Tibial nerve (tissue), 4 donors: ENCODE measurements around the gene ZFC3H1. TPM values are rescaled to one million over a fixed set of nuclear protein-coding genes. Genes with fewer than 3 reads are reported as not detected.

Experiments used
- DNase-seq, 2 donors: peaks; one replicate each; pipeline ENCODE4 v3.0.0-alpha.2; 2019; ENCODE audit warnings: low spot score in 2 of 2
- H3K27ac ChIP-seq, 4 donors: fragments of 200-600 bp; sonication (generic) in 3 of 4; one replicate each; pipeline ENCODE4 v1.5.1; 2017 to 2019; ENCODE audit warnings: mild to moderate bottlenecking in 1 of 4
- H3K27me3 ChIP-seq, 2 donors: fragments of 200-600 bp; sonication (generic) in 1 of 2; one replicate each; pipeline versions ENCODE4 v1.5.1 to v1.6.0; 2017 to 2019
- H3K36me3 ChIP-seq, 3 donors: fragments of 200-600 bp; sonication (generic); one replicate each; pipeline ENCODE4 v1.5.1; 2018 to 2019
- H3K4me1 ChIP-seq, 4 donors: fragments of 200-600 bp; sonication (generic) in 3 of 4; one replicate each; pipeline ENCODE4 v1.5.1; 2017 to 2019
- H3K4me3 ChIP-seq, 4 donors: fragments of 200-600 bp; sonication (generic) in 3 of 4; one replicate each; pipeline ENCODE4 v1.5.1; 2017 to 2019; ENCODE audit warnings: mild to moderate bottlenecking in 1 of 4, moderate library complexity in 1 of 4
- H3K9me3 ChIP-seq, 4 donors: fragments of 200-600 bp; sonication (generic) in 3 of 4; one replicate each; pipeline ENCODE4 v1.5.1; 2017 to 2019
- CTCF ChIP-seq, 5 experiments: fragments of 200-600 bp in 3 of 5; fragments of 450-650 bp in 2 of 5; sonication (generic) in 3 of 5; IDR thresholded peaks; one replicate each; pipeline ENCODE4 v1.5.1; 2016 to 2019; ENCODE audit warnings: antibody characterized with exemption in 5 of 5, mild to moderate bottlenecking in 3 of 5, moderate library complexity in 2 of 5
- EP300 ChIP-seq, 2 donors: sonication (generic); formaldehyde crosslinking; IDR thresholded peaks; one replicate each; pipeline ENCODE4 v1.6.1; 2017; ENCODE audit warnings: antibody characterized with exemption in 2 of 2, mild to moderate bottlenecking in 1 of 2
- POLR2A ChIP-seq, 2 donors: fragments of 450-650 bp; IDR thresholded peaks; one replicate each; pipeline ENCODE4 v1.6.1; 2017; ENCODE audit warnings: antibody characterized with exemption in 2 of 2, mild to moderate bottlenecking in 2 of 2, moderate library complexity in 2 of 2
- WGBS, 2 donors: methylation state at CpG; one replicate each; pipeline ENCODE4 v1.1.5; 2018; 5-methylcytosine and 5-hydroxymethylcytosine counted together
- total RNA-seq, 4 donors: library from RNA; depleted of rRNA; stranded (reverse); fragments of >200 nt; gene quantifications; one replicate each; pipeline ENCODE4 v1.1.0, GENCODE V29; 2016

Gene ZFC3H1
- total RNA-seq, 4 donors from 2014 or later, result 47.1 to 95.3 (median 79.8) TPM

GRCh38 chr12:71626768-71627167, 36.9 kb downstream of the ZFC3H1 start:
- Histone ChIP-seq H3K4me3 (no peak overlapping the region), H3K4me1 (peaks cover 0 to 8% (median 0%) of the 10 kb centered on the region in 4 donors), H3K36me3 (peaks cover 4 to 88% (median 5%) of the 10 kb centered on the region in 3 donors), H3K27ac (peak overlapping the region in 1 of 4 donors; percentile 11), H3K9me3 (no peaks in the 10 kb centered on the region), H3K27me3 (no peaks in the 10 kb centered on the region)
- TF ChIP-seq EP300 (IDR thresholded peaks at IDR 0.05), result no peak
- no peak for TF ChIP-seq POLR2A (IDR thresholded peaks at IDR 0.05)
- TF ChIP-seq CTCF (IDR thresholded peaks at IDR 0.05), result no peak
- WGBS, 2 donors, result 22 to 40% methylated on average over 3 of the region's 3 CpGs
- no peak for DNase-seq

GRCh38 chr12:71626098-71626497, 37.5 kb downstream of the ZFC3H1 start:
- H3K36me3 ChIP-seq, result peaks cover 0 to 88% (median 4%) of the 10 kb centered on the region in 3 donors
- H3K4me3 ChIP-seq, result no peak overlapping the region
- no peaks in the 10 kb centered on the region for H3K27me3 ChIP-seq
- 51 to 58% methylated on average over 5 of the region's 5 CpGs for WGBS, 2 donors
- peaks cover 0 to 8% (median 0%) of the 10 kb centered on the region in 4 donors for H3K4me1 ChIP-seq
- no peak overlapping the region for H3K27ac ChIP-seq
- no peaks in the 10 kb centered on the region for H3K9me3 ChIP-seq
- TF ChIP-seq EP300 (IDR thresholded peaks at IDR 0.05) (no peak), POLR2A (IDR thresholded peaks at IDR 0.05) (no peak), CTCF (IDR thresholded peaks at IDR 0.05) (no peak)
- DNase-seq, result no peak

GRCh38 chr12:71625476-71625875, 38.2 kb downstream of the ZFC3H1 start:
- Histone ChIP-seq H3K4me3 (no peak overlapping the region), H3K9me3 (no peaks in the 10 kb centered on the region), H3K4me1 (peaks cover 0 to 8% (median 0%) of the 10 kb centered on the region in 4 donors), H3K27ac (no peak overlapping the region), H3K27me3 (no peaks in the 10 kb centered on the region), H3K36me3 (peaks cover 0 to 90% (median 4%) of the 10 kb centered on the region in 3 donors)
- DNase-seq, result no peak
- WGBS, 2 donors, result 92 to 98% methylated on average over 2 of the region's 2 CpGs
- TF ChIP-seq EP300 (IDR thresholded peaks at IDR 0.05) (no peak), POLR2A (IDR thresholded peaks at IDR 0.05) (no peak), CTCF (IDR thresholded peaks at IDR 0.05) (no peak)

- Histone ChIP-seq H3K27ac (no peak overlapping the region), H3K27me3 (no peaks in the 10 kb centered on the region), H3K4me3 (no peak overlapping the region), H3K36me3 (peaks cover 0 to 91% (median 6%) of the 10 kb centered on the region in 3 donors), H3K4me1 (peaks cover 0 to 8% (median 0%) of the 10 kb centered on the region in 4 donors), H3K9me3 (no peaks in the 10 kb centered on the region)
- TF ChIP-seq POLR2A (IDR thresholded peaks at IDR 0.05) (no peak), EP300 (IDR thresholded peaks at IDR 0.05) (no peak), CTCF (IDR thresholded peaks at IDR 0.05) (no peak)
- WGBS, 2 donors, result 97 to 100% methylated on average over 1 of the region's 1 CpG
- no peak for DNase-seq
Observed at GRCh38 chr12:71621938-71622337, 41.7 kb downstream of the ZFC3H1 start.

- no peak for TF ChIP-seq POLR2A (IDR thresholded peaks at IDR 0.05)
- no peak for TF ChIP-seq CTCF (IDR thresholded peaks at IDR 0.05)
- TF ChIP-seq EP300 (IDR thresholded peaks at IDR 0.05), result no peak
- H3K27ac ChIP-seq, result peak overlapping the region in 3 of 4 donors; percentile 14 to 87 (median 77)
- no peaks in the 10 kb centered on the region for H3K27me3 ChIP-seq
- WGBS, 2 donors, result 63 to 72% methylated on average over 6 of the region's 6 CpGs
- H3K36me3 ChIP-seq, result peaks cover 4 to 82% (median 6%) of the 10 kb centered on the region in 3 donors
- no peaks in the 10 kb centered on the region for H3K9me3 ChIP-seq
- no peak for DNase-seq
- no peak overlapping the region for H3K4me3 ChIP-seq
- H3K4me1 ChIP-seq, result peaks cover 0 to 28% (median 0%) of the 10 kb centered on the region in 4 donors
Observed at GRCh38 chr12:71610031-71610795, 53.4 kb downstream of the ZFC3H1 start.
